Measurements from ENCODE around the gene SLC22A4.

DNA sequence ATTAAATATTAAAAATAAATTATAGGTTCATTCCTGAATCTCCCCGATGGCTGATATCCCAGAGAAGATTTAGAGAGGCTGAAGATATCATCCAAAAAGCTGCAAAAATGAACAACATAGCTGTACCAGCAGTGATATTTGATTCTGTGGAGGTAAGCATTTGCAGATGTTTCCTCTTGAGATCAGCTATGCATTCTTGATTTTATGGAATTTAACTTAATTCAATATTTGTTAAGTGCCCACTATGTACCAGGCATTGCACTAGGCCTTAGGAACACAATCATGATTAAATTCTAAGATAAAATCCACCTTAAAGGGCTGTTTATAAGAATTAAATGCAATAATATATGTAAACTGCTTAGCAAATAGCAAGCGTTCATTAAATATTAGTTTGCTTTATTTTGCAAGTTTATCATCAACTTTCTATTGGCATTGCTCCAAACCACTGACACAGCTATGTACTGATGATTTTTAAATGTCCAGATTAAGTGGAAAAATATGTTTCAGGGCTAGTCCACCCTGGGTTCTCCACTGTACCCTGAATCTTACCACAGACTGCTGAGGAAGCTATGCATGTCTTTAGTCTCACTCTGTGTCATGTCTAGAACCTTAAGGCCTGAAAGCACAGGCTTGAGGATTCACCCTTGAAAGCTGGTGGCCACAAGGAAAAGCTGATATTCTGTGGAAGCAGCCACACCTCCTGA is 33.2 kb downstream of the SLC22A4 start:
- no peak for TF ChIP-seq SIN3A (IDR thresholded peaks at IDR 0.05; ENCODE audit: borderline replicate concordance, insufficient read depth, low read length)
- TF ChIP-seq, protein P1, sequence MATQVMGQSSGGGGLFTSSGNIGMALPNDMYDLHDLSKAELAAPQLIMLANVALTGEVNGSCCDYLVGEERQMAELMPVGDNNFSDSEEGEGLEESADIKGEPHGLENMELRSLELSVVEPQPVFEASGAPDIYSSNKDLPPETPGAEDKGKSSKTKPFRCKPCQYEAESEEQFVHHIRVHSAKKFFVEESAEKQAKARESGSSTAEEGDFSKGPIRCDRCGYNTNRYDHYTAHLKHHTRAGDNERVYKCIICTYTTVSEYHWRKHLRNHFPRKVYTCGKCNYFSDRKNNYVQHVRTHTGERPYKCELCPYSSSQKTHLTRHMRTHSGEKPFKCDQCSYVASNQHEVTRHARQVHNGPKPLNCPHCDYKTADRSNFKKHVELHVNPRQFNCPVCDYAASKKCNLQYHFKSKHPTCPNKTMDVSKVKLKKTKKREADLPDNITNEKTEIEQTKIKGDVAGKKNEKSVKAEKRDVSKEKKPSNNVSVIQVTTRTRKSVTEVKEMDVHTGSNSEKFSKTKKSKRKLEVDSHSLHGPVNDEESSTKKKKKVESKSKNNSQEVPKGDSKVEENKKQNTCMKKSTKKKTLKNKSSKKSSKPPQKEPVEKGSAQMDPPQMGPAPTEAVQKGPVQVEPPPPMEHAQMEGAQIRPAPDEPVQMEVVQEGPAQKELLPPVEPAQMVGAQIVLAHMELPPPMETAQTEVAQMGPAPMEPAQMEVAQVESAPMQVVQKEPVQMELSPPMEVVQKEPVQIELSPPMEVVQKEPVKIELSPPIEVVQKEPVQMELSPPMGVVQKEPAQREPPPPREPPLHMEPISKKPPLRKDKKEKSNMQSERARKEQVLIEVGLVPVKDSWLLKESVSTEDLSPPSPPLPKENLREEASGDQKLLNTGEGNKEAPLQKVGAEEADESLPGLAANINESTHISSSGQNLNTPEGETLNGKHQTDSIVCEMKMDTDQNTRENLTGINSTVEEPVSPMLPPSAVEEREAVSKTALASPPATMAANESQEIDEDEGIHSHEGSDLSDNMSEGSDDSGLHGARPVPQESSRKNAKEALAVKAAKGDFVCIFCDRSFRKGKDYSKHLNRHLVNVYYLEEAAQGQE (IDR thresholded peaks at IDR 0.05; ENCODE audit: insufficient read depth in 1 of 2, low read depth in 2 of 2, low read length in 2 of 2) = no peak
- no peak for TF ChIP-seq POLR2AphosphoS5 (IDR thresholded peaks at IDR 0.05; ENCODE audit: low read depth, low read length)

All from PFSK-1 (cell line).